KOPT-K1 (cell line): Measurements from ENCODE around the gene TMOD3.
"Not testable (repeated sequence)": the region's sequence is repeated elsewhere in the genome, so short reads cannot be mapped to it uniquely, and the experiment has no call there.

Experiments
- H3K27ac ChIP-seq: fragments of 200-600 bp; sonication (generic); 2 replicates; pipeline ENCODE4 v1.5.1; 2016; ENCODE audit warnings: antibody characterized with exemption, mild to moderate bottlenecking, low read depth, low read length; ENCODE audit not compliant: poor library complexity, severe bottlenecking
- H3K36me3 ChIP-seq: fragments of 200-600 bp; sonication (generic); 2 replicates; pipeline ENCODE4 v1.5.1; 2017; ENCODE audit warnings: antibody characterized with exemption, mild to moderate bottlenecking, low read length, moderate library complexity; ENCODE audit not compliant: insufficient read depth
- H3K9me3 ChIP-seq: fragments of 200-600 bp; sonication (generic); 2 replicates; pipeline ENCODE4 v1.5.1; 2017; ENCODE audit warnings: antibody characterized with exemption, low read length, mild to moderate bottlenecking; ENCODE audit not compliant: insufficient read depth, poor library complexity, severe bottlenecking

The TMOD3 gene

GRCh38 chr15:51866751-51867150 is 37.3 kb downstream of the TMOD3 start:
- Histone ChIP-seq H3K36me3 (peaks cover 80% of the 10 kb centered on the region), H3K9me3 (no peaks in the 10 kb centered on the region), H3K27ac (no peak overlapping the region)

GRCh38 chr15:51869060-51869421 is 39.6 kb downstream of the TMOD3 start:
- H3K36me3 ChIP-seq, result peaks cover 83% of the 10 kb centered on the region
- no peaks in the 10 kb centered on the region for H3K9me3 ChIP-seq
- H3K27ac ChIP-seq, result no peak overlapping the region

- Histone ChIP-seq H3K27ac (no peak overlapping the region), H3K36me3 (peaks cover 81% of the 10 kb centered on the region), H3K9me3 (no peaks in the 10 kb centered on the region)
Measured at GRCh38 chr15:51870774-51871173, 41.3 kb downstream of the TMOD3 start.

GRCh38 chr15:51874751-51875644 is 45.5 kb downstream of the TMOD3 start:
- H3K36me3 ChIP-seq, result peaks cover 48% of the 10 kb centered on the region
- no peak overlapping the region for H3K27ac ChIP-seq
- H3K9me3 ChIP-seq, result no peaks in the 10 kb centered on the region

- peaks cover 41% of the 10 kb centered on the region for H3K36me3 ChIP-seq
- H3K9me3 ChIP-seq, result no peaks in the 10 kb centered on the region
- no peak overlapping the region for H3K27ac ChIP-seq
Measured at GRCh38 chr15:51876169-51876568, 46.7 kb downstream of the TMOD3 start.

GRCh38 chr15:51878446-51879386 is 49.3 kb downstream of the TMOD3 start:
- Histone ChIP-seq H3K27ac (no peak overlapping the region), H3K36me3 (peaks cover 23% of the 10 kb centered on the region; the same call in 1 of the 2 replicates), H3K9me3 (no peaks in the 10 kb centered on the region)

- H3K9me3 ChIP-seq, result no peaks in the 10 kb centered on the region
- no peak overlapping the region for H3K27ac ChIP-seq
- H3K36me3 ChIP-seq, result peaks cover 21% of the 10 kb centered on the region; the same call in 1 of the 2 replicates
Measured at GRCh38 chr15:51879555-51879954, 50.1 kb downstream of the TMOD3 start.

GRCh38 chr15:51883271-51883837 is 53.9 kb downstream of the TMOD3 start:
- H3K9me3 ChIP-seq, result no peaks in the 10 kb centered on the region
- H3K36me3 ChIP-seq, result peaks cover 16% of the 10 kb centered on the region; the same call in 1 of the 2 replicates
- no peak overlapping the region for H3K27ac ChIP-seq

GRCh38 chr15:51884041-51884440 is 54.6 kb downstream of the TMOD3 start:
- H3K9me3 ChIP-seq, result no peaks in the 10 kb centered on the region
- peaks cover 18% of the 10 kb centered on the region for H3K36me3 ChIP-seq
- H3K27ac ChIP-seq, result no peak overlapping the region

GRCh38 chr15:51884517-51885236 is 55.2 kb downstream of the TMOD3 start:
- no peaks in the 10 kb centered on the region for H3K9me3 ChIP-seq
- H3K27ac ChIP-seq, result no peak overlapping the region
- H3K36me3 ChIP-seq, result peaks cover 24% of the 10 kb centered on the region

GRCh38 chr15:51885758-51886157 is 56.3 kb downstream of the TMOD3 start:
- H3K36me3 ChIP-seq, result peaks cover 31% of the 10 kb centered on the region
- H3K9me3 ChIP-seq, H3K27ac ChIP-seq: not testable (repeated sequence)

GRCh38 chr15:51887887-51888592 is 58.6 kb downstream of the TMOD3 start:
- H3K36me3 ChIP-seq, result peaks cover 41% of the 10 kb centered on the region
- H3K9me3 ChIP-seq, result no peaks in the 10 kb centered on the region
- no peak overlapping the region for H3K27ac ChIP-seq

- no peak overlapping the region for H3K27ac ChIP-seq
- H3K9me3 ChIP-seq, result no peaks in the 10 kb centered on the region
Measured at GRCh38 chr15:51888593-51889195, 59.2 kb downstream of the TMOD3 start.

GRCh38 chr15:51889486-51889885 is 60.0 kb downstream of the TMOD3 start:
- peaks cover 40% of the 10 kb centered on the region for H3K36me3 ChIP-seq
- H3K9me3 ChIP-seq, result no peaks in the 10 kb centered on the region
- H3K27ac ChIP-seq, result no peak overlapping the region

More at GRCh38 chr15:51888593-51889195, 59.2 kb downstream of the TMOD3 start:
- H3K36me3 ChIP-seq, result peaks cover 37% of the 10 kb centered on the region
